AG10803 (cell line): Measurements from ENCODE around the gene FMNL2.
A peak's percentile ranks its signal among the peaks of the same experiment; 100 is the strongest.

Experiments used
- DNase-seq: peaks from one replicate; pipeline ENCODE4 v3.0.0; 2010; ENCODE audit warnings: low read depth
- H3K4me3 ChIP-seq: 2 replicates; pipeline ENCODE4 v1.5.1; 2011; ENCODE audit warnings: mild to moderate bottlenecking, low read length, control low read depth
- CTCF ChIP-seq: conservative IDR thresholded peaks from 2 replicates; pipeline ENCODE4 v1.5.1; 2011; ENCODE audit warnings: mild to moderate bottlenecking, low read length, control low read depth, inconsistent platforms

The FMNL2 gene

DNA sequence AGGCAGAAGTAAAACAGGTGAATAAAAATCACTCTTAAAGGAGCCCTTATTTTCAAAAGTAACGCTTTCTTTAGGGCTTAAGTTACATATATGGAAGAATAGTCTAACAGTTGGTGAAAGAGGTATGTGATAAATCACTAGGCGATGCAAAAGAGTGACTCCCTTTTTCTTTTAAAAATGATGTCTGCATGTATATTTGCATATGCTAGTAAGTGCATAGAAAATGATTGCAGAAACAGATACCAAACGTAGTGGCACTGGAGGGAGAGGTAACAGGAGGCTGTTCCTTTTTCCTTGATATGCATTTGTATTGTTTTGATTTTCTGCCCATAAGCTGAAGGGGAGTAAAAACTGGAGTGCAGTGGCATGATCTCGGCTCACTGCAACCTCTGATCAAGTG is 224.0 kb downstream of the FMNL2 start:
- no peak overlapping the region for H3K4me3 ChIP-seq
- no peak for DNase-seq
- no peak for TF ChIP-seq CTCF

DNA sequence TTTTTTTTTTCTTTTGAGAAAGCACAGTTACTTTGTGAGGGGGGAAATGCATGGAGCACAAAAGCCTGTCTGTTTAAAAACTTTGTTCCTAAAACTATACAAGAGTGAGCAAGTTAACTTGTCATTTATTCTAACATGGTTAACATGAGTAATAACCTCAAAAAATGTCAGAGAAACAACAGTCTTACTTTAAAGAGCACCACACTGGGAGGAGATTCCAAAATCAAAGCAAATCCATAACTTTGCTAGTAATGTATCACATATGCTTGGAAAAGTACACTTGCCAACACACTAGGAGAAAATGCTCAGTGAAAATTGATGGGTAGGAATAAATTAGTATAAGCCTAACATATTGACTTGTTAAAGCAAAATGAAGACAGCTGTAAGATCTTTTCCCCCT is 225.2 kb downstream of the FMNL2 start:
- peak; percentile 77 for DNase-seq
- no peak overlapping the region for H3K4me3 ChIP-seq
- no peak for TF ChIP-seq CTCF

GRCh38 chr2:152560873-152561595 is 226.1 kb downstream of the FMNL2 start:
- DNase-seq = no peak
- H3K4me3 ChIP-seq = no peak overlapping the region

GRCh38 chr2:152562198-152562884 is 227.4 kb downstream of the FMNL2 start:
- no peak for TF ChIP-seq CTCF
- no peak overlapping the region for H3K4me3 ChIP-seq
- DNase-seq = no peak

More at GRCh38 chr2:152560873-152561595, 226.1 kb downstream of the FMNL2 start:
- TF ChIP-seq CTCF = no peak

- no peak overlapping the region for H3K4me3 ChIP-seq
- DNase-seq = no peak
- no peak for TF ChIP-seq CTCF
Observed at GRCh38 chr2:152563764-152564163, 228.8 kb downstream of the FMNL2 start.

DNA sequence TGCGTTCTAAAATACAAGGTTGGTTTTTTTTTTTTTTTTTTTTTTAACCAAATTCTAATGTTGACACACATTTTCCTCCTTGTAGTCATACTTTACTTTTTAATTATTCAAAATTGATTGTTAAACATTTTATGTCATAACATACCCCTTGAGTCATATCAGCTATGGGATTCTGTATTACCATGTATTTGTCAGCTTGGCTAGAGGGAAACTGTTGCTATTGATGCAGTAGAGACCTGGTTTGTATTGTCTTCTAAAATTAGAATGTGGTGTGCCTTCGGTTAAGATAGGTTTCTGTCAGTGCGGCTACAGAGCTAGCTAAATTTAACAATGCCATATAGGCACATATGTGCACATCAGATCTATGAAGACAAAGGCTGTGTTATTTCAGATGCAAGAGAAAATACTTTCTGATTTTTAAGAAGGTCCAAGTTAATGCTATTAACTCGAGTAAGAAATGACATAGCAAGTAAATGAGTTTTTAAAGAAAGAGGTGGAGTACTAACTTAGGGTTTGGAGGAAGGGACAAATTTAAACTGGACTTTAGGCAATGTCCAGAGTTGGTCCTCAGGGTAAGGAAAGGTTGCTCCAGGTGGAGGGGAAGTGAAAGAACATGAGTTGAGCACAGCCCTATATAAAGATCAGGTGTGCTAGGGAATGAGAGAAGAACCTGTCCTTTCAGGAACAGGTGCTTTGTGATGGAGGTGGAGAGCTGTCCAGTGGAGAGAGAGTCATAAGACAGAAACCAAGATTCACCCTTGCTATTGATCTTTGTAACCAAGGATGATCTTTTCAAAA is 230.0 kb downstream of the FMNL2 start:
- H3K4me3 ChIP-seq = no peak overlapping the region
- TF ChIP-seq CTCF = no peak
- no peak for DNase-seq
